WI38 (cell line): ENCODE results near the gene ARHGEF17.

Experiments used
- H3K4me3 ChIP-seq: 2 replicates; pipeline ENCODE4 v1.5.1; 2011; ENCODE audit warnings: low read depth, mild to moderate bottlenecking, control low read depth, low read length
- TF ChIP-seq, protein P1 (sequence below): IDR thresholded peaks from 2 replicates; pipeline ENCODE4 v1.5.1; 2012; ENCODE audit warnings: low read depth, mild to moderate bottlenecking, control low read depth, low read length

The ARHGEF17 gene

GRCh38 chr11:73296501-73297230 is 11.4 kb upstream of the ARHGEF17 start:
- TF ChIP-seq, protein P1, sequence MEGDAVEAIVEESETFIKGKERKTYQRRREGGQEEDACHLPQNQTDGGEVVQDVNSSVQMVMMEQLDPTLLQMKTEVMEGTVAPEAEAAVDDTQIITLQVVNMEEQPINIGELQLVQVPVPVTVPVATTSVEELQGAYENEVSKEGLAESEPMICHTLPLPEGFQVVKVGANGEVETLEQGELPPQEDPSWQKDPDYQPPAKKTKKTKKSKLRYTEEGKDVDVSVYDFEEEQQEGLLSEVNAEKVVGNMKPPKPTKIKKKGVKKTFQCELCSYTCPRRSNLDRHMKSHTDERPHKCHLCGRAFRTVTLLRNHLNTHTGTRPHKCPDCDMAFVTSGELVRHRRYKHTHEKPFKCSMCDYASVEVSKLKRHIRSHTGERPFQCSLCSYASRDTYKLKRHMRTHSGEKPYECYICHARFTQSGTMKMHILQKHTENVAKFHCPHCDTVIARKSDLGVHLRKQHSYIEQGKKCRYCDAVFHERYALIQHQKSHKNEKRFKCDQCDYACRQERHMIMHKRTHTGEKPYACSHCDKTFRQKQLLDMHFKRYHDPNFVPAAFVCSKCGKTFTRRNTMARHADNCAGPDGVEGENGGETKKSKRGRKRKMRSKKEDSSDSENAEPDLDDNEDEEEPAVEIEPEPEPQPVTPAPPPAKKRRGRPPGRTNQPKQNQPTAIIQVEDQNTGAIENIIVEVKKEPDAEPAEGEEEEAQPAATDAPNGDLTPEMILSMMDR = no peak
- no peak overlapping the region for H3K4me3 ChIP-seq

GRCh38 chr11:73297231-73297590 is 10.9 kb upstream of the ARHGEF17 start:
- TF ChIP-seq, protein P1 = no peak
- no peak overlapping the region for H3K4me3 ChIP-seq

- TF ChIP-seq, protein P1 = no peak
- H3K4me3 ChIP-seq = no peak overlapping the region
Observed at GRCh38 chr11:73297702-73298101, 10.4 kb upstream of the ARHGEF17 start.

DNA sequence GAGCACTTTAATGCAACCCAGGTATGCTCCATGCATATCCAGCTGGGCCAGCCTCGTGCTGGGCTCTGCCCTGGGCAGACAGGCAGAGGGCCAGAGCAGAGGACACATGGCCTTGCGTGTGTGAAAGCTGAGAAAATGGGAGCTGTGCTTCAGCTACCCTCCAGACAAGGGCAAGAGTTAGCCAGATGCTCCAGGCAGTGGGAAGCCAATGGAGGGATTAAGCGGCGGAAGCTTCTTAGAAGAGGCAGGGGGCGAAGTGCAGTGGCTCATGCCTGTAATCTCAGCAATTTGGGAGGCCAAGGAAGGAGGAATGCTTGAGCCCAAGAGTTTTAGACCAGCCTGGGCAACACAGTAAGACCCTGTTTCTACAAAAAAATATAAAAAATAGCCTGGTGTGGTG is 9.8 kb upstream of the ARHGEF17 start:
- H3K4me3 ChIP-seq = no peak overlapping the region
- TF ChIP-seq, protein P1 = no peak

GRCh38 chr11:73299751-73300150 is 8.3 kb upstream of the ARHGEF17 start:
- no peak overlapping the region for H3K4me3 ChIP-seq
- TF ChIP-seq, protein P1 = no peak

GRCh38 chr11:73306069-73306841 is 1.8 kb upstream of the ARHGEF17 start:
- TF ChIP-seq, protein P1 = peak; percentile 13; the same call in 1 of the 2 replicates
- H3K4me3 ChIP-seq = no peak overlapping the region

DNA sequence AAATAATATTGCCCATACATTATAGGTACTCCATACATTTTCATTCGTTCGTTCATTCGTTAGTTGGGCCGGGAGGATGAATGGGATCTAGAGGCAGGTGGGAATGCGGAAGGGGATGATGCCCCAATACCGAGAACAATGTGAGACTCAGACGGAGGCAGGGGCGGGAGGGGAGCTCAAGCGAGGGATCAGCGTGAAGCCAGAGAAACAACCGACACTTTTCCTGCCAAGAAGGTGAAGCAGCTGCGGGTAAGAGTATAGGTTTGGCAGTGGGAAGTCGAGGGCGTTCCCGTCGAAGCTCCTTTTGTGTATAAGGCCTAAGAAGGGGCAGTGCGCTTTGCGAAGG is 1.1 kb upstream of the ARHGEF17 start:
- peak overlapping the region; percentile 56 for H3K4me3 ChIP-seq
- TF ChIP-seq, protein P1 = no peak
